DOHH2 (cell line): ENCODE results near the gene DTD2.

Experiments
- EZH2phosphoT487 ChIP-seq: fragments of 200-600 bp; sonication (generic); IDR thresholded peaks from 2 replicates; pipeline ENCODE4 v1.6.1; 2017; ENCODE audit warnings: borderline replicate concordance, mild to moderate bottlenecking, antibody characterized with exemption, low read length, moderate library complexity, mixed read lengths
- TF ChIP-seq, protein P1 (sequence below): fragments of 200-600 bp; sonication (generic); IDR thresholded peaks from one replicate; pipeline ENCODE4 v1.5.1; 2014; ENCODE audit warnings: antibody characterized with exemption, mild to moderate bottlenecking, low read depth, low read length; ENCODE audit not compliant: poor library complexity, severe bottlenecking

DNA sequence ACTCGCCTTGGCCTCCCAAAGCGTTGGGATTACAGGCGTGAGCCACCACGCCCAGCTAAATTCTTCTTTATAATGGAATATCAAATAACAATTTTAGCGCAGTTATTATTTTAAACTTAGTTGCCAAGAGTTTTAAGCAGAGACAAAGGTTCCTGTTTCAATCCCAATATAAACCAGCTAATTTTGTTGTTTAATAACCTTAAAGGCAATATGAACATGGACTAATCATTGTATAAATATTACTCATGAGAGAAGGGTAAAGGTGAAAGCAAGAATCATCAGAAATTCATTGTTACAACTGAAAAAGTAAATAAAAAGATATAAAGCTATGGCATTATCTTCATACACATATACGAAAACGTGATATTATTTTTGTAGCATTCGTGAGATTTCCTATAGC is 8.2 kb downstream of the DTD2 start:
- TF ChIP-seq, protein P1, sequence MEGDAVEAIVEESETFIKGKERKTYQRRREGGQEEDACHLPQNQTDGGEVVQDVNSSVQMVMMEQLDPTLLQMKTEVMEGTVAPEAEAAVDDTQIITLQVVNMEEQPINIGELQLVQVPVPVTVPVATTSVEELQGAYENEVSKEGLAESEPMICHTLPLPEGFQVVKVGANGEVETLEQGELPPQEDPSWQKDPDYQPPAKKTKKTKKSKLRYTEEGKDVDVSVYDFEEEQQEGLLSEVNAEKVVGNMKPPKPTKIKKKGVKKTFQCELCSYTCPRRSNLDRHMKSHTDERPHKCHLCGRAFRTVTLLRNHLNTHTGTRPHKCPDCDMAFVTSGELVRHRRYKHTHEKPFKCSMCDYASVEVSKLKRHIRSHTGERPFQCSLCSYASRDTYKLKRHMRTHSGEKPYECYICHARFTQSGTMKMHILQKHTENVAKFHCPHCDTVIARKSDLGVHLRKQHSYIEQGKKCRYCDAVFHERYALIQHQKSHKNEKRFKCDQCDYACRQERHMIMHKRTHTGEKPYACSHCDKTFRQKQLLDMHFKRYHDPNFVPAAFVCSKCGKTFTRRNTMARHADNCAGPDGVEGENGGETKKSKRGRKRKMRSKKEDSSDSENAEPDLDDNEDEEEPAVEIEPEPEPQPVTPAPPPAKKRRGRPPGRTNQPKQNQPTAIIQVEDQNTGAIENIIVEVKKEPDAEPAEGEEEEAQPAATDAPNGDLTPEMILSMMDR: no peak
- no peak for TF ChIP-seq EZH2phosphoT487
